ENCODE results near the gene SMIM22.

The SMIM22 gene

GRCh38 chr16:4813251-4814003 is 18.3 kb downstream of the SMIM22 start:
- no peak for TF ChIP-seq GATA3 (IDR thresholded peaks at IDR 0.05; ENCODE audit: low read depth, low read length)
- no peak for TF ChIP-seq GATA2 (IDR thresholded peaks at IDR 0.05; ENCODE audit: low read depth, low read length)

- no peak for TF ChIP-seq GATA3 (IDR thresholded peaks at IDR 0.05; ENCODE audit: low read depth, low read length)
- no peak for TF ChIP-seq GATA2 (IDR thresholded peaks at IDR 0.05; ENCODE audit: low read depth, low read length)
Measured at GRCh38 chr16:4814046-4814445, 18.9 kb downstream of the SMIM22 start.

- TF ChIP-seq GATA3 (IDR thresholded peaks at IDR 0.05; ENCODE audit: low read depth, low read length) = no peak
- TF ChIP-seq GATA2 (IDR thresholded peaks at IDR 0.05; ENCODE audit: low read depth, low read length) = no peak
Measured at GRCh38 chr16:4814542-4815173, 19.5 kb downstream of the SMIM22 start.

GRCh38 chr16:4820652-4821051 is 25.5 kb downstream of the SMIM22 start:
- TF ChIP-seq GATA2 (IDR thresholded peaks at IDR 0.05; ENCODE audit: low read depth, low read length) (no peak), GATA3 (IDR thresholded peaks at IDR 0.05; ENCODE audit: low read depth, low read length) (no peak)

- TF ChIP-seq GATA3 (IDR thresholded peaks at IDR 0.05; ENCODE audit: low read depth, low read length) (no peak), GATA2 (IDR thresholded peaks at IDR 0.05; ENCODE audit: low read depth, low read length) (no peak)
Measured at GRCh38 chr16:4825196-4825595, 30.0 kb downstream of the SMIM22 start.

GRCh38 chr16:4826526-4826925 is 31.4 kb downstream of the SMIM22 start:
- TF ChIP-seq GATA2 (IDR thresholded peaks at IDR 0.05; ENCODE audit: low read depth, low read length) = no peak
- TF ChIP-seq GATA3 (IDR thresholded peaks at IDR 0.05; ENCODE audit: low read depth, low read length) = no peak

GRCh38 chr16:4826980-4827379 is 31.8 kb downstream of the SMIM22 start:
- TF ChIP-seq GATA2 (IDR thresholded peaks at IDR 0.05; ENCODE audit: low read depth, low read length) = no peak

- TF ChIP-seq GATA2 (IDR thresholded peaks at IDR 0.05; ENCODE audit: low read depth, low read length) (no peak), GATA3 (IDR thresholded peaks at IDR 0.05; ENCODE audit: low read depth, low read length) (no peak)
Measured at GRCh38 chr16:4828567-4829321, 33.6 kb downstream of the SMIM22 start.

GRCh38 chr16:4830408-4830807 is 35.2 kb downstream of the SMIM22 start:
- TF ChIP-seq GATA2 (IDR thresholded peaks at IDR 0.05; ENCODE audit: low read depth, low read length) (no peak), GATA3 (IDR thresholded peaks at IDR 0.05; ENCODE audit: low read depth, low read length) (no peak)

GRCh38 chr16:4831616-4832015 is 36.4 kb downstream of the SMIM22 start:
- TF ChIP-seq GATA2 (IDR thresholded peaks at IDR 0.05; ENCODE audit: low read depth, low read length) (no peak), GATA3 (IDR thresholded peaks at IDR 0.05; ENCODE audit: low read depth, low read length) (no peak)

GRCh38 chr16:4832698-4833343 is 37.7 kb downstream of the SMIM22 start:
- TF ChIP-seq GATA3 (IDR thresholded peaks at IDR 0.05; ENCODE audit: low read depth, low read length) (no peak), GATA2 (IDR thresholded peaks at IDR 0.05; ENCODE audit: low read depth, low read length) (no peak)

- TF ChIP-seq GATA3 (IDR thresholded peaks at IDR 0.05; ENCODE audit: low read depth, low read length) (no peak), GATA2 (IDR thresholded peaks at IDR 0.05; ENCODE audit: low read depth, low read length) (no peak)
Measured at GRCh38 chr16:4833584-4833983, 38.4 kb downstream of the SMIM22 start.

- TF ChIP-seq GATA3 (IDR thresholded peaks at IDR 0.05; ENCODE audit: low read depth, low read length) = no peak
- TF ChIP-seq GATA2 (IDR thresholded peaks at IDR 0.05; ENCODE audit: low read depth, low read length) = no peak
Measured at GRCh38 chr16:4836727-4837126, 41.6 kb downstream of the SMIM22 start.

Measured in SH-SY5Y (cell line).